ENCODE data around the gene CCDC194.
"Not testable (repeated sequence)": the region's sequence is repeated elsewhere in the genome, so short reads cannot be mapped to it uniquely, and the experiment has no call there.

CCDC194 gene

DNA sequence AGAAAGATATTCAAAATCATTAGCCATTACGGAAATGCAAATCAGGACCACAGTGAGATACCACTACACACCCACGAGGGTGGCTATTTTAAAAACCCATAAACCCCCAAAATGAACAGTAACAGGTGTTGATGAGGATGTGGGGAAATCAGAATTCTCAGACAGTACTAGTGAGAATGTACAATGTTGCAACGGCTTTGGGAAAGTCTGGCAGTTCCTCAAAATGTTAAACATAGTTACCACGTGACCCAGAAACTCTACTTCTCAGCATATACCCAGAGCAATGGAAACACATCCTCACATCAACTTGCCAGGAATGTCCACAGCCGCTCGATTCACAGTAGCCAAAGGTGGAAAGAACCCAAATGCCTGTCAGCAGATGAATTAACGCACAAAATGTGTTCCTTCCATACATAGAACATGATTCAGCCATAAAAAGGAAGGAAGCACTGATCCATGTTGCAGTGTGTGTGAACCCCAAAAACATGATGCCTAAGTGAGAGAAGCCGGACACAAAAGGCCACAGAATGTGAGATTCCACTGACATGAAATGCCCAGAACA lies 23.9 kb downstream of the CCDC194 start:
- DNase-seq (ENCODE audit: low spot score), result no peak

- no peak for DNase-seq (ENCODE audit: low spot score)
These were observed 28.6 kb downstream of the CCDC194 start for GRCh38 chr19:17365361-17365760.

DNA sequence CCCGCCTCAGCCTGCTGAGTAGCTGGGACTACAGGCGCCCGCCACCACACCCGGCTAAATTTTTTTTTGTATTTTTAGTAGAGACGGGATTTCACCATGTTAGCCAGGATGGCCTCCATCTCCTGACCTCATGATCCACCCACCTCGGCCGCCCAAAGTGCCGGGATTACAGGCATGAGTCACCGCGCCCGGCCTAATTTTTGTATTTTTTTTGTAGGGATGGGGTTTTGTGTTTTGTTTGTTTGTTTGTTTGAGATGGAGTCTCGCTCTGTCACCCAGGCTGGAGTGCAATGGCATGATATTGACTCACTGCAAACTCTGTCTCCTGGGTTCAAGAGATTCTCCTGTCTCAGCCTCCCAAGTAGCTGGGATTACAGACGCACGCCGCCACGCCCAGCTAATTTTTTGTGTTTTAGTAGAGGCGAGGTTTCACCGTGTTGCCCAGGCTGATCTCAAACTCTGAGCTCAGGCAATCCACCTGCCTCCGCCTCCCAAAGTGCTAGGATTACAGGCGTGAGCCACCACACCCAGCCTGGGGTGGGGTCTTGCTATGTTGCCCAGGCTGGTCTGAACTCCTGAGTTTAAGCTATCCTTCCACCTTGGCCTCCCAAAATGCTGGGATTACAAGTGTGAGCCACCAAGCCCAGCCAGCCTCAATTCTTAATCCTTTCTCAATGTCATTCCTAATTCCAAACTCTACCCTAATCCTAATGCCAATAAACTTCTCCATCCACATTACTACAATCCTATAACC lies 30.0 kb downstream of the CCDC194 start:
- not testable (repeated sequence) for DNase-seq (ENCODE audit: low spot score)

GRCh38 chr19:17359905-17360800 lies 33.8 kb downstream of the CCDC194 start:
- DNase-seq (ENCODE audit: low spot score), result no peak

DNA sequence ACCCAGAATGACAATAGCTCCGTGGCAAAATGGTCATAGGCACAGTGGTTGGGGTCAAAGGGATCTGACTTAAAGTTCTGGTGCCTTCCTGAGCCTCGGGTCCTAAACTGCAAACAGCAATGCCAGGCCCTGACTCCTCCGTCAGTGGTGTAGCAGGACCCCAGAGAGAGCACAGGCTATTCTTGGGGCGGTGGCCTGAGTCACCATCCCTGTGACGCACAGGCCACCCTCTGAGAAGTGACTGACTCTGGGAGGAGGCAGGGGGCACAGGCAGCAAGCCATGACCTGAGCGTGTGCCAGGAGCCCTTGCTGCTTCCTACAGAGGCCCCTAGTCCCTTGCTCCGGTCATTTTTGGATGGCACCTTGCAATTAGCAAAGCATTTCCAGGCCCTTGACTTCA lies 35.6 kb downstream of the CCDC194 start:
- peak; percentile 72 for DNase-seq (ENCODE audit: low spot score)

DNA sequence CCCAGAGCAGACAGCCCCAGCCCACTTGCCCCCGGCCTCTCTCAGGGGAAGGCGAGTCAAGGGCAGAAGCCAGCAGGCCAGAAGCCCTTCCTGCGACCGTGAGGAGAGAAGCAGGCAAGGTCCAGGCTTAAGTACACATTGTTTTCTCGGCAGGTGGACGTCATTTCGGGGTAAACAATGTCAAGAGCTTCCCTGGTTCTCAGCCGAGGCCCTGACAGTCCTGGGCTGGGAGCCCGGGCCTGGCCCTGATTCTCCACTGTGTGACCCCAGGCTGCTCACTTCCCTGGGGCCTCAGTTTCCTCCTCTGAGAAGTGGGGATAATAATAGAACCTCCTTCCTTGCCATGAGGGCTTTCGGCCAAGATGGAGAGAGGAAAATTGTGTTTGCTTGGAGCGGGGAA lies 36.3 kb downstream of the CCDC194 start:
- no peak for DNase-seq (ENCODE audit: low spot score)

DNA sequence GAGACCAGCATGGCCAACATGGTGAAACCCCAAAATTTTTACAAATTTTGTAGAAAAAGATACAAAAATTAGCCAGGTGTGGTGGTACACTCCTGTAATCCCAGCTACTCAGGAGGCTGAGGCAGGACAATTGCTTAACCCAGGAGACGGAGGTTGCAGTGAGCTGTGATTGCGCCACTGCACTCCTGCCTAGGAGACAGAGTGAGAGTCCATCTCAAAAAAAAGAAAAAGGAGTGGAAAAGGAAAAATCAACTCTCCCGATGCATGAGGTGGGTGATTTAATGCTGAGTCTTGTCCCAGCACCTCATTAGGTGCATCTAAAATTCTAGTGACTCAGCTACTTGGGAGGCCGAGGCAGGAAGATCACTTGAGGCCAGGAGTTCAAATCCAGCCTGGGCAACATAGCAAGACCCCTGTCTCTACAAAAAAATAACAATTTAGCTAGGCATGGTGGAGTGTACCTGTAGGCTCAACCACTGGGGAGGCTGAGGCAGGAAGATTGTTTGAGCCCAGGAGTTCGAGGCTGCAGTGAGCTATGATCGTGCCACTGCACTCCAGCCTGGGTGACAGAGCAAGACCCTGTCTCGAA lies 36.8 kb downstream of the CCDC194 start:
- DNase-seq (ENCODE audit: low spot score), result no peak

GRCh38 chr19:17353386-17353785 lies 40.6 kb downstream of the CCDC194 start:
- DNase-seq (ENCODE audit: low spot score), result no peak

DNA sequence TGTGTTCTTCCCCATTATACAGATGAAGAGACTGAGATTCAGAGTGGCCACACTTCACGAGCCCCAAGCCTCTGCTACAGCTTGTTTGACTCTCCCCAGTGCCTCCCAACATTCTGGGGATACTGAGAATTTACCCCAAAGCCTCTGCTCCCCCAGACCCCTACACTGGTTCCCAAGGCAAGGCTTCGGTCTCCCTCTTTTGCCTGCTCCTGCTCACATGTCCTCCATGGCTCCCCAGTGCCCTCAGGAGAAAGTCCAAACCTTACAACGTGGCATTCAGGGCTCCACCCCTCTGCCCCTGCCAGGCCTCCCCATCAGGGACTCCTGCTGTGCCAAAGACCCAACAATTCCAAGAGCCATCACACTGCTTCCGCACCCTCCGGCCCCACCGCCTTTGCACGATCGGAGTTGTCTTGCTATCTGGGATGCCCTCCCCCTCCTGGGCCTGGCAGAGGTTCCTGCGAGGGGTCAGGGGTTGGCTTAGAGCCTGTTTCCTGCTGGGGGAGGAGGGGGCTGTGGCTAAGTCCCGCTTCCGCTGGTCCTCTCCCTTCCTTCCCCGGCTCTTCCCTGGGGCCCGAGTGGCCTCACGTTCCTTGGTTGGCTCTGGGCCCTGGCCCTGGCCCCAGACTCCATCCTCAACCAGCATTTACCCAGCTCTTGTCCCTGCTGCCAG lies 41.3 kb downstream of the CCDC194 start:
- no peak for DNase-seq (ENCODE audit: low spot score)

DNA sequence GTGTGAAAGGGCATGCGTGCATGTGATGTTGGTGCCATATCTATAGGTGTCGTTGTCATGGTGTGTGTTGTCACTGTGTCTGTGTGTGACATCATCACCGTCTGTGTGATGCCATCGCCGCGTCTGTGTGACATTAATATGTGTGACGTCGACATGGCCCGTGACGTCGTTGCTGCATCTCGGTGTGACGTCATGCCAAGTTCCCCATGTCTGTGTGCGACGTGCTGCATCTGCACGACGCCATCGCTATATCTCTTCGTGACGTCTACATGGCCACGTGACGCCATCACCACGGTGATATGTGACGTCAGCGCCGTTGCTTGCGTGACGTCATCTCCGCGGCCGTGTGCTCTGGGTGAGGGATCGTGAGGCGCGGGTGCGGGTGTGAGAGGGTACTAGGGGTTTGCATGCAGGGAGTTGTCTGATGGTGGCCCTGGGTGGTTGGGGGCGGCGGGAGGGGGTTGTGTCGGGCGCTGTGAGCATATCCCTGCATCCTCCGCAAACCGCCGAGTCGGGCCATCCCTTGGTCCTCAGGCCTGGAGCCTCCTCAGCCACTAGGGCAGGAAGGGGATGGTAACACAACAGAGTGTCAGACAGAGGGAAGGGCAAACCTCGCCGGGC lies 42.1 kb downstream of the CCDC194 start:
- peak; percentile 38 for DNase-seq (ENCODE audit: low spot score)

DNA sequence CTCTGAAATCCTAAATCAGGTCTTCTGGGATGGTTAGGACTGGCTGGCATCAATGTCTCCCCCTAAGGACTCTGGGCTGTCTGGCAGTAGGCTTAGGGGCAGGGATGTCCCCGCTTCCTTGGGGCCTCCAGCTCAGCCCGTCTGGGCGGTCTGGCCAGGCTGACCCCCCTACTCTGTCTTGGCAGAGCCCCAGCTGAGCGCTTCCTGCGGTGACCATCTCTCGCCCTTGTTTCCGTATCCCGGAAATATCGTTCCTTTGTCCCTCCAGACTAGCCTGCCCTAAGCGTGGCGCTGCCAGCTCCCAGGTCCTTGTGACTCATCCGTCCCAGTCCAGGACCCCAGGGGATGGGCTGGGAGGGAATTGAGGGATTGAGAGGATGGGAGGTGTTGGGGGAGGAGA lies 45.3 kb downstream of the CCDC194 start:
- DNase-seq (ENCODE audit: low spot score), result no peak

DNA sequence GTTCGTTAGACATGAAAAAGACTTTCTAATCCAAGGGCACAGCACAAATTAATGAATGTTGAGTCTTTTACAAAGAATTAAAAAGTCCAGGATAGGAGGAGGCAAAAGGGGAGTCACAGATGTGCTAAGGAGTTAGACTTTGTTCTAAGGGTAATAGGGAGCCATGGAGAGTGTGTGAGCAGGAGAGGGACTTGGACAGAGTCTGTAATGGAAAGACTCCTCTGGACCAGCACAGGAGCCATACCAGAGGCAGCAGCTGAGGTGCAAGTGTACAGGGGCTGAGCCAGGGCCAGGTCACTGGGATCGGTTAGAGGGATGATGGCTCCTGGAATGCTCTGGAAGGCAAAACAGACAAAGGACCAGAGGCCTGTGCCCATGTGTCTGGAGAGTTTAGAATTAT lies 46.1 kb downstream of the CCDC194 start:
- DNase-seq (ENCODE audit: low spot score), result no peak

DNA sequence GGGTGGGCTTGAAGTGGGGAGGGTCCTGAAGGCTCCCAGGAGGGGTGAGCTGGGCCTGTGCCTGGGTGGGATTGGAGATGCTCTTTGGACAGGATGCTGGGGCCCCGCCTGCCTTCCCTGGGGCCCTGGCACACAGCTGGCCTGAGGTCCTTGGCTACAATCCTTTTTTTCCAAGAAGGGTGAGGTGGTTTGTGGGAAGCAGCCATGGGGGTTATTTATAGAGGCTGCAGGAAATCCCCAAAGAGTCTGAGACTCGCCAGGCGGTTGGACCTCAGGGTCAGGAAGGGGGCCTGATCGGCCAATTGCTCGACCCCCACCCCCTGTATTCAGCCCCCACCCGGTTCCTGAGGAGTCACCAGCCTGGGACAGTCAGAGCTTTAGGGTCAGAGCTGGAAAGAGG lies 46.6 kb downstream of the CCDC194 start:
- no peak for DNase-seq (ENCODE audit: low spot score)

GRCh38 chr19:17346109-17346671 lies 47.8 kb downstream of the CCDC194 start:
- peak; percentile 76 for DNase-seq (ENCODE audit: low spot score)

DNA sequence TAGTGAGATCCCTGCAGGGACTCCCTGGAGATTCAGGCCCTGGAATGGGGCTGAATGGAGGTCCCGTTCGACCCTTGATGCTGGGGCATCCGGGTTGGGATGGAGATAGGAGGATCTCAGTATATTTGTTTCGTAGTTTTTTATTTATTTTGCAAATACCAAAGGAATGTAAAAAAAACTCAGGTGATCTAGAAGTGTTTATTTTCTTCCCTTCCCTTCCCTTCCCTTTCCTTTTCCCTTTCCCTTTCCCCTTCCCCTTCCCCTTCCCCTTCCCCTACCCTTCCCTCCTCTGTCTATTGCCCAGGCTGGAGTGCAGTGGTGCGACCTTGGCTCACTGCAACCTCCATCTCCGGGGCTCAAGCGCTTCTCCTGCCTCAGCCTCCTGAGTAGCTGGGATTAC lies 52.2 kb downstream of the CCDC194 start:
- DNase-seq (ENCODE audit: low spot score), result no peak

- no peak for DNase-seq (ENCODE audit: low spot score)
These were observed 52.6 kb downstream of the CCDC194 start for GRCh38 chr19:17341386-17341785.

- no peak for DNase-seq (ENCODE audit: low spot score)
These were observed 53.1 kb downstream of the CCDC194 start for GRCh38 chr19:17340871-17341357.

Data from RKO (cell line).